GM19035 (cell line): ENCODE data around the gene RFX2.
"Not testable (repeated sequence)": the region's sequence is repeated elsewhere in the genome, so short reads cannot be mapped to it uniquely, and the experiment has no call there.

Experiments used
- ATAC-seq: cut with Tn5 transposase; IDR thresholded peaks from one replicate; pipeline ENCODE4 v1.9.1; 2021; ENCODE audit not compliant: unreplicated experiment

Gene RFX2

GRCh38 chr19:6076675-6077463 lies 33.4 kb downstream of the RFX2 start:
- ATAC-seq, result no peak

GRCh38 chr19:6076291-6076665 lies 34.0 kb downstream of the RFX2 start:
- no peak for ATAC-seq

GRCh38 chr19:6074709-6075403 lies 35.4 kb downstream of the RFX2 start:
- ATAC-seq, result no peak

GRCh38 chr19:6073858-6074708 lies 36.2 kb downstream of the RFX2 start:
- no peak for ATAC-seq

GRCh38 chr19:6073233-6073632 lies 37.1 kb downstream of the RFX2 start:
- ATAC-seq, result not testable (repeated sequence)

GRCh38 chr19:6071875-6072274 lies 38.4 kb downstream of the RFX2 start:
- ATAC-seq, result no peak

GRCh38 chr19:6070720-6071485 lies 39.4 kb downstream of the RFX2 start:
- ATAC-seq, result no peak

GRCh38 chr19:6070207-6070681 lies 40.1 kb downstream of the RFX2 start:
- no peak for ATAC-seq

- no peak for ATAC-seq
These were observed 41.0 kb downstream of the RFX2 start for GRCh38 chr19:6069268-6069791.

- ATAC-seq, result no peak
These were observed 41.6 kb downstream of the RFX2 start for GRCh38 chr19:6068711-6069110.

GRCh38 chr19:6067975-6068374 lies 42.3 kb downstream of the RFX2 start:
- no peak for ATAC-seq

- ATAC-seq, result no peak
These were observed 43.3 kb downstream of the RFX2 start for GRCh38 chr19:6066661-6067646.

GRCh38 chr19:6065685-6066374 lies 44.5 kb downstream of the RFX2 start:
- no peak for ATAC-seq

GRCh38 chr19:6064336-6065073 lies 45.8 kb downstream of the RFX2 start:
- ATAC-seq, result no peak

GRCh38 chr19:6063576-6064335 lies 46.5 kb downstream of the RFX2 start:
- ATAC-seq, result no peak

- no peak for ATAC-seq
These were observed 47.2 kb downstream of the RFX2 start for GRCh38 chr19:6062961-6063575.

- no peak for ATAC-seq
These were observed 48.0 kb downstream of the RFX2 start for GRCh38 chr19:6062274-6062673.
